Measurements from ENCODE around the gene ANKRD33B.

DNA sequence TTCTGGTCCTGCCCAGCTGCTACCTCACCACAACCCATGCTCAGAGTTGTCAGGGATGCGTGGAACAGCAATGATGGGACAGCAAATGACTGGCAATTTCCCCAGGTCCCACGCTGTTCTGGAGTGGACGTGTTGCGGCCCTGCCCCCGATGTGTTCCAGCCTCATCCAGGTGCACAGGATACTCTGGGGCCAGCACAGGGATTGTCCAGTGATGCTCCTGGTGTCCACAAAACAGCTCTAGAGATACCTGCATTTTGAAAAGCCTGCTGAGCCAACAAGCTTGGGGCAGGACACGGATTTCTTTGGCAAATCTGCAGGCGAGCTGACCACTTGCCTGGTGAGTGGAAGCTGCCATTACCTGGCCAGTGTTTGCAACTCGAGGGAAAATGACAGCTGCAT, 88.7 kb downstream of the ANKRD33B start:
- TF ChIP-seq POLR2A (IDR thresholded peaks at IDR 0.05; ENCODE audit: borderline replicate concordance, extremely low read depth, insufficient read depth, insufficient read length) = no peak
- no peak for TF ChIP-seq EZH2 (IDR thresholded peaks at IDR 0.05)
- TF ChIP-seq, protein P1, sequence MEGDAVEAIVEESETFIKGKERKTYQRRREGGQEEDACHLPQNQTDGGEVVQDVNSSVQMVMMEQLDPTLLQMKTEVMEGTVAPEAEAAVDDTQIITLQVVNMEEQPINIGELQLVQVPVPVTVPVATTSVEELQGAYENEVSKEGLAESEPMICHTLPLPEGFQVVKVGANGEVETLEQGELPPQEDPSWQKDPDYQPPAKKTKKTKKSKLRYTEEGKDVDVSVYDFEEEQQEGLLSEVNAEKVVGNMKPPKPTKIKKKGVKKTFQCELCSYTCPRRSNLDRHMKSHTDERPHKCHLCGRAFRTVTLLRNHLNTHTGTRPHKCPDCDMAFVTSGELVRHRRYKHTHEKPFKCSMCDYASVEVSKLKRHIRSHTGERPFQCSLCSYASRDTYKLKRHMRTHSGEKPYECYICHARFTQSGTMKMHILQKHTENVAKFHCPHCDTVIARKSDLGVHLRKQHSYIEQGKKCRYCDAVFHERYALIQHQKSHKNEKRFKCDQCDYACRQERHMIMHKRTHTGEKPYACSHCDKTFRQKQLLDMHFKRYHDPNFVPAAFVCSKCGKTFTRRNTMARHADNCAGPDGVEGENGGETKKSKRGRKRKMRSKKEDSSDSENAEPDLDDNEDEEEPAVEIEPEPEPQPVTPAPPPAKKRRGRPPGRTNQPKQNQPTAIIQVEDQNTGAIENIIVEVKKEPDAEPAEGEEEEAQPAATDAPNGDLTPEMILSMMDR (IDR thresholded peaks at IDR 0.05 in 2 of 3, conservative IDR thresholded peaks at IDR 0.05 in 1 of 3; ENCODE audit: borderline replicate concordance in 1 of 3, insufficient read depth in 1 of 3, low read depth in 2 of 3, low read length in 2 of 3) = no peak
- TF ChIP-seq, protein P2, sequence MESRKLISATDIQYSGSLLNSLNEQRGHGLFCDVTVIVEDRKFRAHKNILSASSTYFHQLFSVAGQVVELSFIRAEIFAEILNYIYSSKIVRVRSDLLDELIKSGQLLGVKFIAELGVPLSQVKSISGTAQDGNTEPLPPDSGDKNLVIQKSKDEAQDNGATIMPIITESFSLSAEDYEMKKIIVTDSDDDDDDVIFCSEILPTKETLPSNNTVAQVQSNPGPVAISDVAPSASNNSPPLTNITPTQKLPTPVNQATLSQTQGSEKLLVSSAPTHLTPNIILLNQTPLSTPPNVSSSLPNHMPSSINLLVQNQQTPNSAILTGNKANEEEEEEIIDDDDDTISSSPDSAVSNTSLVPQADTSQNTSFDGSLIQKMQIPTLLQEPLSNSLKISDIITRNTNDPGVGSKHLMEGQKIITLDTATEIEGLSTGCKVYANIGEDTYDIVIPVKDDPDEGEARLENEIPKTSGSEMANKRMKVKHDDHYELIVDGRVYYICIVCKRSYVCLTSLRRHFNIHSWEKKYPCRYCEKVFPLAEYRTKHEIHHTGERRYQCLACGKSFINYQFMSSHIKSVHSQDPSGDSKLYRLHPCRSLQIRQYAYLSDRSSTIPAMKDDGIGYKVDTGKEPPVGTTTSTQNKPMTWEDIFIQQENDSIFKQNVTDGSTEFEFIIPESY (IDR thresholded peaks at IDR 0.05; ENCODE audit: extremely low read depth, insufficient replicate concordance, low read length) = no peak
- TF ChIP-seq JUND (IDR thresholded peaks at IDR 0.05) = no peak
- no peak for TF ChIP-seq EZH2phosphoT487 (IDR thresholded peaks at IDR 0.05; ENCODE audit: borderline replicate concordance)
- no peak for TF ChIP-seq EGR1 (IDR thresholded peaks at IDR 0.05; ENCODE audit: low read depth)
- no peak for TF ChIP-seq SRF (IDR thresholded peaks at IDR 0.05; ENCODE audit: low read depth)

All from HCT116 (cell line).